Measurements from ENCODE around the gene RDH16.
"Not testable (repeated sequence)": the region's sequence is repeated elsewhere in the genome, so short reads cannot be mapped to it uniquely, and the experiment has no call there.

The RDH16 gene

GRCh38 chr12:56931474-56931978, 25.9 kb downstream of the RDH16 start:
- Histone ChIP-seq H3K4me3 (peak overlapping the region in 1 of 7 experiments; percentile 4), H3K27ac (peak overlapping the region in 17 of 21 experiments; percentile 2 to 83 (median 65))

GRCh38 chr12:56930241-56930640, 27.2 kb downstream of the RDH16 start:
- H3K4me3 ChIP-seq, result no peak overlapping the region

GRCh38 chr12:56929780-56930179, 27.6 kb downstream of the RDH16 start:
- peak overlapping the region in 2 of 21 experiments; percentile 0 to 1 for H3K27ac ChIP-seq
- no peak overlapping the region for H3K4me3 ChIP-seq

More at GRCh38 chr12:56930241-56930640, 27.2 kb downstream of the RDH16 start:
- peak overlapping the region in 2 of 21 experiments; percentile 0 to 1 for H3K27ac ChIP-seq

GRCh38 chr12:56928262-56928661, 29.1 kb downstream of the RDH16 start:
- H3K4me3 ChIP-seq, result no peak overlapping the region
- no peak overlapping the region for H3K27ac ChIP-seq

DNA sequence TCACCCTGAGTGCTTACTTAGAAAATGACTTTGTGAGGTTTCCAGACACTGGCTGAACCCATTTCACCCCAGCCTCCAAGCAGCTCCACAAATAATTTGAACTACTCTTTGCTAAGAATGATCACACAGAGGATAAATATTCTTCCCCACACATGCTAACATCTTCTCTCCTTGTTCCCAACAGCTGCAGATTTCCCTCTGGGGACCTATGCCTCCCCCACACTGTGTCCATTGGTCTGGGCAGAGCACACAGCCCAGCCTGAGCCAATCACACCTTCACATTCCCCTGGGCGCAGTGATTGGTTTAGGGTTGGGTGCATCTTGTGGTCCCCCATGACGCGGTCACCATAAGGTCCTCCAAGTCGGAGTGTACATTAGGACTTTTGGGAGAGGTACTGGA, 30.1 kb downstream of the RDH16 start:
- Histone ChIP-seq H3K4me3 (no peak overlapping the region), H3K27ac (no peak overlapping the region)

DNA sequence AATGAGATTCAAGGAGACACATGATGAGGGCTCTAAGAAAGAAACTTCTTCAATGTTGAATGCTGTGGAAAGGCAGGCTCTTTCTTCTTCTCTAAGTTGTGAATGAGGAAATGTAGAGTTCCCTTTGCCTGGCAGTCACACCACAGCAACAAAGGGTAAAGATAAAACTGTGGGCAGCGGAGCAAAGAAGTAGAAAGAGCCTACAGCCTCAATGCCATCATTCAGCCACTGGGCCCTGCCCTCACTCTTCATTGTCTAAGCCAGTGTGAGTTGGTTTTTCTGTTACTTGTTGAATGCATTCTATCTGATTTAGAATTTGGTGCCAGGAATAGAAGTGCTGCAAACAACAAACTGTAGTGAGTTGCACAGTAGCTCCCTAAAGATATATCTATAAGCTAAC, 35.4 kb downstream of the RDH16 start:
- Histone ChIP-seq H3K27ac (no peak overlapping the region), H3K4me3 (no peak overlapping the region)

DNA sequence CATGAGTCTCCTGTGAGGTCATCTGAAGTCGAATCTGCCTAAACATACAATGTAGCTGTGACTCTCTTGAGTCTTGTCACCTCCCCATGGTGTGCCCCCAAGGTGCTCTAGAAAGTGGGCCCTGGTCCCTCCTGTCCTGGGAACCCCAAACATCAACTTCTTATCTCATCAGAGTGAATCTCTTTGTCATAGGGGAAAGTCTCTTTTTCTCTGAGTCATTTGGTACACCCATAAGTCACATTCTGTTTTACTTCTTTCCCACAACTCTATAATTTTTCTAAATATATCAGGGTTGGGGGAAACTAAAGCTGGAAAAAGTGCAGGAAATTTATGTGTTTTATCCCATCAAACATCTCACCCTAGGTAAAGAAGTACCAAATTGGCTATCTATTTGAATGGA, 36.1 kb downstream of the RDH16 start:
- Histone ChIP-seq H3K4me3 (no peak overlapping the region), H3K27ac (no peak overlapping the region)

DNA sequence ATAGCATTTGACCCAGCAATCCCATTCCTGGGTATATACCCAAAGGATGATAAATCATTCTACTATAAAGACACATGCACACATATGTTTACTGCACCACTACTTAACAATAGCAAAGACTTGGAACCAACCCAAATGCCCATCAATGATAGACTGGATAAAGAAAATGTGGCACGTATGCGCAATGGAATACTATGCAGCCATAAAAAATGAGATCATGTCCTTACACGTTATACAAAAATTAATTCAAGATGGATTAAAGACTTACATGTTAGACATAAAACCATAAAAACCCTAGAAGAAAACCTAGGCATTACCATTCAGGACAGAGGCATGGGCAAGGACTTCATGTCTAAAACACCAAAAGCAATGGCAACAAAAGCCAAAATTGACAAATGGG, 39.3 kb downstream of the RDH16 start:
- not testable (repeated sequence) for H3K27ac ChIP-seq, H3K4me3 ChIP-seq

GRCh38 chr12:56916996-56917333, 40.4 kb downstream of the RDH16 start:
- H3K27ac ChIP-seq, result no peak overlapping the region
- H3K4me3 ChIP-seq, result no peak overlapping the region

DNA sequence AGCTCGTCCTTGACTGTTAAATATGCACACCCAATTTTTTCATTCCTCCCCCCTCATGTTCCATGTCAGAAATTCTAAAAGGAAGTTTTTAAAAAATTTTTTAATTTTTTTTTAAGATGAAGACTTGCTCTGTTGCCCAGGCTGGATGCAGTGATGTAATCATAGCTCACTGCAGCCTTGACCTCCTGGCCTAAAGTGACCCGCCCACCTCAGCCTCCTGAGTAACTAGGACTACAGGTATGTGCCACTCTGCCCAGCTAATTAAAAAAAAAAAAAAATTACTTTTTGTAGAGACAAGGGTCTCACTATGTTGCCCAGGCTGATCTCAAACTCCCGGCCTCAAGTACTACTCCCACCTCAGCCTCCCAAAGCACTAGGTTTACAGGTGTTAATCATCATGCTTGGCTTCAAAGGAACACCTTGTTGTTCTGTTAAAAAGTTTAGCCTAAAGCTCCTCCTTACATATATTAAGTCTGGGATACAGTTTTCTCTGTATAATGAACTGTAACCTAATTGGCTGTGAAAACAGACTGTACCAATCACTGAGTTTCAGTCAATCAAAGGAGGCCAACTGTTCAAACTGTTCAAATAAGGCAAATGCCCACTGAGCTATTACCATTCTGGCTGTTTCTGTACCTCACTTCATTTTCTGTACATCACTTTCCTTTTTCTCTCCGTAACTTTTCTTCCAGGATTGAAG, 41.0 kb downstream of the RDH16 start:
- no peak overlapping the region for H3K4me3 ChIP-seq
- H3K27ac ChIP-seq, result no peak overlapping the region

DNA sequence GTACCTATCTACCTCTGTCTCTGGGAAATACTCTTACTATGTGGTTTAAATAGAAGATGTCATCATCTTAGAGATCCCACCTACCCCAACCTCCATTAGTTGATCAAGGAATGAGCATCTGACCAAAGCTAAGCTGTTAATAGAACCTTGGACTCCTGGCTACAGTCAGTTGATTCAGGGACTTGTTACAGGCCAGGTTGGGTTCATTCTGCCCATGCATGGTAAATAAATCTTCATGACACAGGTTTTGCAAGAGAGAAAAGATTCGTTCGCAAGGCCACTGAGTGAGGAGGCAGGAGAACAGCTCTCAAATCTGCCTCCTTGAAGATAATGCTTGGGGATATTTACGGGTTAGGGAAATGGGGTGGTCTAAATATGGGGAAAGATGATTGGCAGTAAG, 42.7 kb downstream of the RDH16 start:
- Histone ChIP-seq H3K4me3 (no peak overlapping the region), H3K27ac (no peak overlapping the region)

- H3K4me3 ChIP-seq, result no peak overlapping the region
- no peak overlapping the region for H3K27ac ChIP-seq
Measured at GRCh38 chr12:56914256-56914655, 43.2 kb downstream of the RDH16 start.

- not testable (repeated sequence) for H3K27ac ChIP-seq, H3K4me3 ChIP-seq
Measured at GRCh38 chr12:56909403-56909802, 48.0 kb downstream of the RDH16 start.

GRCh38 chr12:56908136-56908535, 49.3 kb downstream of the RDH16 start:
- no peak overlapping the region for H3K27ac ChIP-seq
- H3K4me3 ChIP-seq, result no peak overlapping the region

- H3K4me3 ChIP-seq, result no peak overlapping the region
- H3K27ac ChIP-seq, result no peak overlapping the region
Measured at GRCh38 chr12:56905852-56906251, 51.6 kb downstream of the RDH16 start.

DNA sequence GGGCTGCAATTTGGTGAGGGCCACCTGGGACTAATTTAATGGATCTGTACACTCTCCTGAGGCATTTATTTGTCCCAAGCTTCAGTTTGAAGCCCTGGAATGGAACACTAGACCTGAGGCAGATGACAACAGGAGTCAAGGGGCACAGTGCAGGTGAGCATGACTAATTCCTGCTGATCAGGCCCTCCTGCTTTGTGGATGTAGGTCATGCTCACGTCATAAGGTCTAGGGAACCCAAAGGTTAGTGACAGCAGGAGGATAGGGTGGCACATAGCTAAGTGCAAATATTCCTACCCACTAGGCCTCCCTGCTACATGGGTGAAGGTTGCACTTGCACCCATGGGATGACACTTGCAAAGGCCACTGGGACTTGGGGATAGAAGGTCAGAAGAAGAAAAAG, 54.0 kb downstream of the RDH16 start:
- Histone ChIP-seq H3K4me3 (no peak overlapping the region), H3K27ac (no peak overlapping the region)
